Hepatocyte (in vitro differentiated cells): ENCODE measurements around the gene GIMAP8. TPM values are rescaled to one million over a fixed set of nuclear protein-coding genes. Genes with fewer than 3 reads are reported as not detected.
"Not testable (repeated sequence)": the region's sequence is repeated elsewhere in the genome, so short reads cannot be mapped to it uniquely, and the experiment has no call there.

ENCODE experiments used
- DNase-seq: peaks from one replicate; pipeline ENCODE4 v3.0.0-alpha.2; 2016; ENCODE audit warnings: low spot score
- H2AFZ ChIP-seq: fragments of 200-600 bp; sonication (generic); 2 replicates; pipeline ENCODE4 v1.6.0; 2016; ENCODE audit warnings: antibody characterized with exemption, mild to moderate bottlenecking
- H3K27ac ChIP-seq: fragments of 200-600 bp; sonication (generic); 2 replicates; pipeline ENCODE4 v1.5.1; 2016; ENCODE audit warnings: mild to moderate bottlenecking
- H3K27me3 ChIP-seq: fragments of 200-600 bp; sonication (generic); 2 replicates; pipeline ENCODE4 v1.6.1; 2016
- H3K36me3 ChIP-seq: fragments of 200-600 bp; sonication (generic); replicated peaks from 2 replicates; pipeline ENCODE4 v1.5.1; 2016; ENCODE audit warnings: low read depth; ENCODE audit not compliant: insufficient read depth
- H3K4me1 ChIP-seq: fragments of 200-600 bp; sonication (generic); 2 replicates; pipeline ENCODE4 v1.5.1; 2016; ENCODE audit warnings: mild to moderate bottlenecking, moderate library complexity; ENCODE audit not compliant: insufficient read depth
- H3K4me2 ChIP-seq: fragments of 200-600 bp; sonication (generic); 2 replicates; pipeline ENCODE4 v1.6.0; 2016
- H3K4me3 ChIP-seq: fragments of 200-600 bp; sonication (generic); 2 replicates; pipeline ENCODE4 v1.5.1; 2016; ENCODE audit warnings: mild to moderate bottlenecking
- H3K79me2 ChIP-seq: fragments of 200-600 bp; sonication (generic); 2 replicates; pipeline ENCODE4 v1.6.0; 2017; ENCODE audit warnings: mild to moderate bottlenecking
- H3K9me2 ChIP-seq: fragments of 200-600 bp; sonication (generic); replicated peaks from 2 replicates; pipeline ENCODE4 v1.6.0; 2017; ENCODE audit warnings: mild to moderate bottlenecking; ENCODE audit not compliant: insufficient read depth
- H3K9me3 ChIP-seq: fragments of 200-600 bp; sonication (generic); 2 replicates; pipeline ENCODE4 v1.5.1; 2016; ENCODE audit warnings: low read depth, mild to moderate bottlenecking
- H4K20me1 ChIP-seq: fragments of 200-600 bp; sonication (generic); 2 replicates; pipeline ENCODE4 v1.6.0; 2016; ENCODE audit warnings: mild to moderate bottlenecking; ENCODE audit not compliant: insufficient read depth, poor library complexity, severe bottlenecking
- EZH2 ChIP-seq: fragments of 200-600 bp; sonication (generic); IDR thresholded peaks from 2 replicates; pipeline ENCODE4 v1.6.1; 2016; ENCODE audit warnings: antibody characterized with exemption, mild to moderate bottlenecking, borderline replicate concordance
- EZH2phosphoT487 ChIP-seq: fragments of 200-600 bp; sonication (generic); IDR thresholded peaks from one replicate; pipeline ENCODE4 v1.6.1; 2018; ENCODE audit warnings: antibody characterized with exemption, mild to moderate bottlenecking, low read depth, moderate library complexity; ENCODE audit not compliant: unreplicated experiment, severe bottlenecking
- WGBS: methylation state at CpG from one replicate; pipeline ENCODE4 v1.1.6; 2016; ENCODE audit warnings: low lambda C conversion rate; ENCODE audit errors: missing lambda C conversion rate; 5-methylcytosine and 5-hydroxymethylcytosine counted together
- polyA plus RNA-seq: library from polyadenylated mRNA; unstranded; fragments of >200 nt; fragmentation: Nextera tagmentation; extraction: Ambion mirVana; gene quantifications from 2 replicates; pipeline ENCODE4 v1.2.1, GENCODE V29; 2016
- total RNA-seq: library from RNA; depleted of rRNA; stranded (reverse); fragments of >200 nt; gene quantifications from 2 replicates; pipeline ENCODE4 v1.2.3, GENCODE V29; 2014
- TF ChIP-seq, protein P1 (sequence below): fragments of 200-600 bp; sonication (generic); IDR thresholded peaks from 2 replicates; pipeline ENCODE4 v1.5.1; 2016; ENCODE audit warnings: antibody characterized with exemption, mild to moderate bottlenecking; ENCODE audit not compliant: poor library complexity

GIMAP8 gene
- total and polyA plus RNA-seq, 2 experiments from 2014 or later: 0.10 TPM; not detected in 1

- Histone ChIP-seq H3K9me2 (no peaks in the 10 kb centered on the region), H4K20me1 (no peaks in the 10 kb centered on the region), H3K4me1 (no peaks in the 10 kb centered on the region), H3K27ac (no peak overlapping the region), H3K79me2 (no peaks in the 10 kb centered on the region), H3K4me2 (no peak overlapping the region), H2AFZ (no peak overlapping the region), H3K4me3 (no peak overlapping the region), H3K27me3 (peaks cover 11% of the 10 kb centered on the region), H3K9me3 (no peaks in the 10 kb centered on the region), H3K36me3 (no peaks in the 10 kb centered on the region)
- TF ChIP-seq, protein P1, sequence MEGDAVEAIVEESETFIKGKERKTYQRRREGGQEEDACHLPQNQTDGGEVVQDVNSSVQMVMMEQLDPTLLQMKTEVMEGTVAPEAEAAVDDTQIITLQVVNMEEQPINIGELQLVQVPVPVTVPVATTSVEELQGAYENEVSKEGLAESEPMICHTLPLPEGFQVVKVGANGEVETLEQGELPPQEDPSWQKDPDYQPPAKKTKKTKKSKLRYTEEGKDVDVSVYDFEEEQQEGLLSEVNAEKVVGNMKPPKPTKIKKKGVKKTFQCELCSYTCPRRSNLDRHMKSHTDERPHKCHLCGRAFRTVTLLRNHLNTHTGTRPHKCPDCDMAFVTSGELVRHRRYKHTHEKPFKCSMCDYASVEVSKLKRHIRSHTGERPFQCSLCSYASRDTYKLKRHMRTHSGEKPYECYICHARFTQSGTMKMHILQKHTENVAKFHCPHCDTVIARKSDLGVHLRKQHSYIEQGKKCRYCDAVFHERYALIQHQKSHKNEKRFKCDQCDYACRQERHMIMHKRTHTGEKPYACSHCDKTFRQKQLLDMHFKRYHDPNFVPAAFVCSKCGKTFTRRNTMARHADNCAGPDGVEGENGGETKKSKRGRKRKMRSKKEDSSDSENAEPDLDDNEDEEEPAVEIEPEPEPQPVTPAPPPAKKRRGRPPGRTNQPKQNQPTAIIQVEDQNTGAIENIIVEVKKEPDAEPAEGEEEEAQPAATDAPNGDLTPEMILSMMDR: no peak
- TF ChIP-seq EZH2phosphoT487: no peak
- no peak for TF ChIP-seq EZH2
- 78% methylated on average over 19 of the region's 19 CpGs for WGBS
- no peak for DNase-seq
These were observed 815 bp downstream of the GIMAP8 start for GRCh38 chr7:150451097-150451793.

- no peak overlapping the region for H3K4me2 ChIP-seq
- H3K9me3 ChIP-seq: no peaks in the 10 kb centered on the region
- no peak overlapping the region for H2AFZ ChIP-seq
- no peak overlapping the region for H3K4me3 ChIP-seq
- 78% methylated on average over 8 of the region's 8 CpGs for WGBS
- H4K20me1 ChIP-seq: no peaks in the 10 kb centered on the region
- no peak overlapping the region for H3K27ac ChIP-seq
- no peaks in the 10 kb centered on the region for H3K79me2 ChIP-seq
- no peaks in the 10 kb centered on the region for H3K4me1 ChIP-seq
- H3K27me3 ChIP-seq: peaks cover 11% of the 10 kb centered on the region
- TF ChIP-seq EZH2 (no peak), EZH2phosphoT487 (no peak)
- TF ChIP-seq, protein P1: no peak
- H3K36me3 ChIP-seq: no peaks in the 10 kb centered on the region
- H3K9me2 ChIP-seq: no peaks in the 10 kb centered on the region
- DNase-seq: no peak
These were observed 1.5 kb downstream of the GIMAP8 start for GRCh38 chr7:150451833-150452461.

- Histone ChIP-seq H3K4me3 (no peak overlapping the region), H3K27ac (no peak overlapping the region)
- WGBS: 91% methylated on average over 8 of the region's 8 CpGs
These were observed 2.8 kb downstream of the GIMAP8 start for GRCh38 chr7:150453181-150453580.

DNA sequence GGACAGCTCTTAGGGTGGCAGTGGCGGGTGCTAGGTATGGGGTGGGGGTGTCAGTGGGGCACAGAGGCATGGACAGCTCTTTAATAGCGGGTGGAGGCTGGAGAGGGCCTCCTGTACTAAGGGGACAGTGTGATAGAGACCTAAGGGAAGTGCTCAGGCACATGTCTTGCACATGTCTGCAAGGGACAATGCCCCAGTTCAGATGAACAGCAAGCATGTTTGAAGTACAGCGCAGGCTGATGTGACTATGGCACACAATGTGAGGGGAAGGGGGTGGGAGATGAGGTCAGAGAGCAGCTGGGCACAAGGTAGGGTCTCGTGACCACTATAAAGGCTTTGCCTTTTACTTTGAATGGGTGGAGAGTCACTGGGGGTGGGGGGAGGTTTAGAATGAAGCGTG is 3.5 kb downstream of the GIMAP8 start:
- Histone ChIP-seq H3K27me3 (peaks cover 11% of the 10 kb centered on the region), H3K36me3 (no peaks in the 10 kb centered on the region), H3K4me2 (no peak overlapping the region), H3K9me2 (no peaks in the 10 kb centered on the region), H3K4me1 (no peaks in the 10 kb centered on the region), H3K9me3 (no peaks in the 10 kb centered on the region), H2AFZ (no peak overlapping the region), H3K4me3 (no peak overlapping the region), H4K20me1 (no peaks in the 10 kb centered on the region), H3K79me2 (no peaks in the 10 kb centered on the region), H3K27ac (no peak overlapping the region)
- TF ChIP-seq EZH2phosphoT487 (no peak), EZH2 (no peak)
- TF ChIP-seq, protein P1: no peak
- WGBS: 89% methylated on average over 3 of the region's 5 CpGs
- DNase-seq: no peak

More at GRCh38 chr7:150453181-150453580, 2.8 kb downstream of the GIMAP8 start:
- Histone ChIP-seq H3K4me1 (no peaks in the 10 kb centered on the region), H3K9me2 (no peaks in the 10 kb centered on the region), H3K79me2 (no peaks in the 10 kb centered on the region), H2AFZ (no peak overlapping the region), H3K9me3 (no peaks in the 10 kb centered on the region), H3K36me3 (no peaks in the 10 kb centered on the region), H3K4me2 (no peak overlapping the region), H3K27me3 (peaks cover 11% of the 10 kb centered on the region), H4K20me1 (no peaks in the 10 kb centered on the region)
- TF ChIP-seq EZH2phosphoT487: no peak
- DNase-seq: no peak

DNA sequence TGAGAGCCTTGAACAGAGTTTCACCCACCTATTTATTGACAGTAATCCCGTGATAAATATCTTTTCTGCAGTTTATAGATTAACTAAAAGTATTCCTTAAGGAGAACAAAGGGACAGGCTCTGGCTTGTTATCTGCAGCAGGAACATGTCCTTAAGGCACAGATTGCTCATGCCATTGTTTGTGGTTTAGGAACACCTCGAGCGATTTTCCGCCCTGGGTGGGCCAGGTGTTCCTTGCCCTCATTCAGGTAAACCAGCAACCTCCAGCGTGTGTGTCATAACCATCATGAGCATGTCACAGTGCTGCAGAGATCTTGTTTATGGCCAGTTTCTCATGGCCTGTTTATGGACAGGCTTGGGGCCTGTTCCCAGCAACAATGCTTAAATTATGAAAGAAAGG is 6.6 kb downstream of the GIMAP8 start:
- not testable (repeated sequence) for H2AFZ ChIP-seq, H4K20me1 ChIP-seq, H3K4me3 ChIP-seq, DNase-seq, H3K9me3 ChIP-seq, H3K27me3 ChIP-seq, H3K79me2 ChIP-seq, H3K4me2 ChIP-seq, H3K9me2 ChIP-seq, H3K27ac ChIP-seq, H3K4me1 ChIP-seq, H3K36me3 ChIP-seq
- 81% methylated on average over 5 of the region's 5 CpGs for WGBS
